Stomach (tissue), 9 donors: ENCODE measurements around the gene MTREX. TPM values are rescaled to one million over a fixed set of nuclear protein-coding genes. Genes with fewer than 3 reads are reported as not detected.

Experiments used
- DNase-seq, 2 donors: peaks; one replicate each; pipeline versions ENCODE4 v3.0.0 to v3.0.0-alpha.2; 2013 to 2019
- H3K27ac ChIP-seq, 5 donors: fragments of 200-600 bp in 4 of 5; sonication (generic) in 4 of 5; one replicate each; pipeline ENCODE4 v1.5.1; 2013 to 2019; ENCODE audit warnings: mild to moderate bottlenecking in 1 of 5, moderate library complexity in 1 of 5
- H3K27me3 ChIP-seq, 3 donors: fragments of 200-600 bp; sonication (generic); one replicate each; pipeline ENCODE4 v1.5.1; 2017 to 2019; ENCODE audit warnings: mixed run types in 1 of 3
- H3K36me3 ChIP-seq, 4 donors: fragments of 200-600 bp; sonication (generic); 1 replicate in 3 of 4; 2 replicates in 1 of 4; pipeline ENCODE4 v1.5.1; 2016 to 2019
- H3K4me1 ChIP-seq, 4 donors: fragments of 200-600 bp; sonication (generic); one replicate each; pipeline ENCODE4 v1.5.1; 2016 to 2019
- H3K4me3 ChIP-seq, 4 donors: fragments of 200-600 bp; sonication (generic) in 3 of 4; one replicate each; pipeline ENCODE4 v1.5.1; 2016 to 2019; ENCODE audit warnings: mild to moderate bottlenecking in 1 of 4
- H3K9me3 ChIP-seq, 4 donors: fragments of 200-600 bp; sonication (generic); one replicate each; pipeline ENCODE4 v1.5.1; 2016 to 2019
- EP300 ChIP-seq: sonication (generic); formaldehyde crosslinking; IDR thresholded peaks from one replicate; pipeline ENCODE4 v1.6.1; 2017; ENCODE audit warnings: antibody characterized with exemption
- POLR2A ChIP-seq, 4 donors: fragments of 450-650 bp; IDR thresholded peaks; one replicate each; pipeline ENCODE4 v1.6.1; 2016; ENCODE audit warnings: antibody characterized with exemption in 4 of 4, control low read depth in 2 of 4, mild to moderate bottlenecking in 1 of 4, moderate library complexity in 1 of 4
- POLR2AphosphoS5 ChIP-seq, 3 donors: sonication (generic); formaldehyde crosslinking; IDR thresholded peaks; one replicate each; pipeline ENCODE4 v1.6.1; 2016; ENCODE audit warnings: antibody characterized with exemption in 3 of 3
- WGBS, 5 donors: extraction: QIAGEN DNeasy Blood & Tissue Kit in 3 of 5; methylation state at CpG; one replicate each; pipeline versions ENCODE4 v1.1.5 to v1.1.7; 2013 to 2018; 5-methylcytosine and 5-hydroxymethylcytosine counted together
- intact Hi-C: fragments of 100-400 bp; cut with DNase I; formaldehyde crosslinking; loops from one replicate; pipeline ENCODE4 v1.15.1; 2023; ENCODE audit warnings: low total_unique reads
- polyA plus RNA-seq, 3 donors: library from polyadenylated mRNA; stranded (reverse); fragments of 200-250 nt; gene quantifications; one replicate each; pipeline ENCODE4 v1.2.3, GENCODE V29; 2013
- total RNA-seq, 5 donors: library from RNA; depleted of rRNA; stranded (reverse); fragments of >200 nt; gene quantifications; one replicate each; pipeline versions ENCODE4 v1.1.0 to v1.2.3, GENCODE V29; 2014 to 2016
- TF ChIP-seq, protein P1 (sequence below), 7 experiments: fragments of 450-650 bp in 4 of 7; fragments of 200-600 bp in 3 of 7; sonication (generic) in 3 of 7; IDR thresholded peaks; one replicate each; pipeline ENCODE4 v1.5.1; 2016 to 2019; ENCODE audit warnings: antibody characterized with exemption in 7 of 7, control low read depth in 2 of 7, mild to moderate bottlenecking in 1 of 7
- donor health status: healthy with polysubstance abuse.
- donor health status: Bipolar disorder and iron deficiency.
- donor health status: healthy.

The MTREX gene
- total and polyA plus RNA-seq, 8 donors: 13.6 to 138 (median 30.3) TPM

DNA sequence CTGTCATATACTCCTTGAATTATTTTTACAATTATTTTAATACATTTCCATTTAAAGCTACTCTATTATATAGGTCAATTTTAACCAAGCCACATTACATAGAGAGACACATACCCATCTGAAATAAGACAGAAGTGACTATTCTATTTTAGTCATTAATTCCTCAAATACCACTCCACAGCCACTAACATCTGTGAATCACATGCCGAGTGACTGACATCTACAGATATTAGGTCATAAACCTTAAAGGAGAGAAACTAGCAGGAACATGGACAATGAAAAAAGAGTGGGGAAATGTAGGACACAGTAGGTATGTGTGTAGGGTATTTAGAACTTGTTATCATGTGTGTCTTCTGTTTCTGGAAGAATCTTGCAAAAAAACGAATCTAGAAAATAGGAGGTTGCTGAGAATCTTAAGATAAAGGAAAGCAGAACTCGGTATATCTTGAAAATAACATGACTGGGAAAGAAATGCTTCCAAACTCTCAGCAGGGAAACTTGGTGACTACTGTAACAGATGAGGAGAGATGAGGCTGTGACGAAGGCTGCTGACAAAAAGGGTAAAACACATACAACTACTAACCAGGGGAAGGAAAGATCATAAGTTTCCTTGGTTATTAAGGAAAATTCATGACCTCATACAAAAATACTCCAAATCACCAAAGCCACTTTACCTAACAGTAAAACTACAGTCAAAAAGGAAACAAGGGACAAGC lies 142.4 kb downstream of the MTREX start:
- peak overlapping the region in 1 of 5 donors; percentile 25 for H3K27ac ChIP-seq

DNA sequence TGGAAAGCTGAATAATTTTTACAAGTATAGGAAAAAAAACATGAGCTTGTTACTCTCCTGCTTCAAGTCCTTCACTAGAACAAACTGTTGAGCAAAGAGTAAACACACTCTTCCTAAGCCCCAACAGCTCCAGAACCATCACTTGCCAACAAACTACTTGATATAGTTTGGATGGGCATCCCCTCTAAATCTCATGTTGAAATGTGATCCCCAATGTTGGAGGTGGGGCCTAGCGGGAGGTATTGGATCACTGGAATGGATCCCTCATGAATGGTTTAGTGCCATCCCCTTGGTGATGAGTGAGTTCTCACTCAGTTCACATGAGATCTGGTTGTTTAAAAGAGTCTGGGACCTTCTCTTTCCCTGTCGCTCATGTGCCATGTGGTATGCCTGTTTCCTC lies 144.2 kb downstream of the MTREX start:
- H3K36me3 ChIP-seq: peaks cover 0 to 6% (median 2%) of the 10 kb centered on the region in 4 donors
- H3K4me3 ChIP-seq: no peak overlapping the region
- H3K9me3 ChIP-seq: no peaks in the 10 kb centered on the region
- peaks cover 0 to 65% (median 26%) of the 10 kb centered on the region in 4 donors for H3K4me1 ChIP-seq
- intact Hi-C loops: no loop called here
- peak overlapping the region in 1 of 5 donors; percentile 2 for H3K27ac ChIP-seq
- WGBS, 5 donors: 96 to 100% (median 100%) methylated on average over 2 of the region's 2 CpGs
- no peak for DNase-seq
- TF ChIP-seq EP300 (no peak), POLR2AphosphoS5 (IDR thresholded peaks at IDR 0.05) (no peak), POLR2A (IDR thresholded peaks at IDR 0.05) (no peak)
- TF ChIP-seq, protein P1, sequence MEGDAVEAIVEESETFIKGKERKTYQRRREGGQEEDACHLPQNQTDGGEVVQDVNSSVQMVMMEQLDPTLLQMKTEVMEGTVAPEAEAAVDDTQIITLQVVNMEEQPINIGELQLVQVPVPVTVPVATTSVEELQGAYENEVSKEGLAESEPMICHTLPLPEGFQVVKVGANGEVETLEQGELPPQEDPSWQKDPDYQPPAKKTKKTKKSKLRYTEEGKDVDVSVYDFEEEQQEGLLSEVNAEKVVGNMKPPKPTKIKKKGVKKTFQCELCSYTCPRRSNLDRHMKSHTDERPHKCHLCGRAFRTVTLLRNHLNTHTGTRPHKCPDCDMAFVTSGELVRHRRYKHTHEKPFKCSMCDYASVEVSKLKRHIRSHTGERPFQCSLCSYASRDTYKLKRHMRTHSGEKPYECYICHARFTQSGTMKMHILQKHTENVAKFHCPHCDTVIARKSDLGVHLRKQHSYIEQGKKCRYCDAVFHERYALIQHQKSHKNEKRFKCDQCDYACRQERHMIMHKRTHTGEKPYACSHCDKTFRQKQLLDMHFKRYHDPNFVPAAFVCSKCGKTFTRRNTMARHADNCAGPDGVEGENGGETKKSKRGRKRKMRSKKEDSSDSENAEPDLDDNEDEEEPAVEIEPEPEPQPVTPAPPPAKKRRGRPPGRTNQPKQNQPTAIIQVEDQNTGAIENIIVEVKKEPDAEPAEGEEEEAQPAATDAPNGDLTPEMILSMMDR (IDR thresholded peaks at IDR 0.05): no peak
- H3K27me3 ChIP-seq: no peaks in the 10 kb centered on the region

More for the DNA sequence above, 142.4 kb downstream of the MTREX start:
- no peak for DNase-seq
- intact Hi-C loops: no loop called here
- H3K4me1 ChIP-seq: peaks cover 0 to 72% (median 28%) of the 10 kb centered on the region in 4 donors
- H3K36me3 ChIP-seq: peaks cover 0 to 6% (median under 1%) of the 10 kb centered on the region in 4 donors
- WGBS, 5 donors: 85 to 91% (median 87%) methylated on average over 4 of the region's 4 CpGs
- TF ChIP-seq EP300 (no peak), POLR2A (IDR thresholded peaks at IDR 0.05) (no peak), POLR2AphosphoS5 (IDR thresholded peaks at IDR 0.05) (no peak)
- TF ChIP-seq, protein P1 (IDR thresholded peaks at IDR 0.05): no peak
- no peaks in the 10 kb centered on the region for H3K9me3 ChIP-seq
- no peaks in the 10 kb centered on the region for H3K27me3 ChIP-seq
- H3K4me3 ChIP-seq: no peak overlapping the region

DNA sequence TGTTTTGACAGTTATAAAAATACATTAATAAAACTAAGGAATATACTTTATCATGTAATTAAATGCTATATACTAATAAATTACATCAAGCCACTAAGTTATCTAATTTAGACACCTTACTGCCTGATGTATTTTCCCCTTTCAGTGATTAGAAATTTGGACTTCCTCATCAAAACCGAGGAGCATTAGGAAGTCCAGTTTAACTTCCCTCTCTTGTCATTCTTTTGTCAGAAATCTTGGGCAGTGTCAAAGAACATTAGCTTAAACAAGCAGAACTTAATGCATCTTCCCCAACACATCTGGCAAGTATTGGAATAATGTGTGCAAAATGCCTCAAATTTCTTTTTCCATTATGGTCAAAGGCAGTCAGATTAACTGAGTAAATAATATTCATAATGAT lies 145.4 kb downstream of the MTREX start:
- Histone ChIP-seq H3K9me3 (no peaks in the 10 kb centered on the region), H3K4me1 (peaks cover 0 to 52% (median 26%) of the 10 kb centered on the region in 4 donors), H3K36me3 (peaks cover 0 to 6% (median 2%) of the 10 kb centered on the region in 4 donors), H3K27me3 (no peaks in the 10 kb centered on the region), H3K27ac (no peak overlapping the region), H3K4me3 (no peak overlapping the region)
- DNase-seq: no peak
- TF ChIP-seq POLR2AphosphoS5 (IDR thresholded peaks at IDR 0.05) (no peak), EP300 (no peak), POLR2A (IDR thresholded peaks at IDR 0.05) (no peak)
- TF ChIP-seq, protein P1 (IDR thresholded peaks at IDR 0.05): no peak
- 46 to 56% (median 48%) methylated on average over 1 of the region's 1 CpG for WGBS, 5 donors
- intact Hi-C loops: no loop called here

DNA sequence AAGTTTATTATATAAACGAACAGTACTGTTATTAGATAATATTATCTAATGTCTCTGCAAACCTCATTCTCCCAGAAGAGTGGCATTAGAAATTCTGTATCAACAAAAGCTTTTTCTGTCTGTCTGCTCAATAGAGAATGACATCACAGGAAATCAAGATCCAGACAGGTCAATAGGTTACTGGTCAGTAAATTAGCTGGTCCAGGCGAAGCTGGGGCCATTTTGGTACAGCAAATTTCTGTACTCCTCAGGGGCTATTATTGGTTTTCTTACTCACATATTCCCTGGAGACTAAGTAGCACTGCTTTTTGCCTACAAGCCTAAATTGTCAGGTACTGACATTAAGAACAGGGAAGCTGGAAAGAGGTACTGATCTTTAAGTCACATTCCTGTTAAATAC lies 146.5 kb downstream of the MTREX start:
- DNase-seq: no peak
- H3K4me3 ChIP-seq: no peak overlapping the region
- TF ChIP-seq POLR2AphosphoS5 (IDR thresholded peaks at IDR 0.05) (no peak), POLR2A (IDR thresholded peaks at IDR 0.05) (no peak), EP300 (no peak)
- TF ChIP-seq, protein P1 (IDR thresholded peaks at IDR 0.05): no peak
- intact Hi-C loops: no loop called here
- no peaks in the 10 kb centered on the region for H3K27me3 ChIP-seq
- WGBS, 5 donors: 51 to 60% (median 55%) methylated on average over 2 of the region's 2 CpGs
- H3K36me3 ChIP-seq: peaks cover 0 to 6% (median 3%) of the 10 kb centered on the region in 4 donors
- H3K9me3 ChIP-seq: no peaks in the 10 kb centered on the region
- no peak overlapping the region for H3K27ac ChIP-seq
- peaks cover 0 to 52% (median 26%) of the 10 kb centered on the region in 4 donors for H3K4me1 ChIP-seq
